ENCODE measurements around the gene SLC4A3.

DNA sequence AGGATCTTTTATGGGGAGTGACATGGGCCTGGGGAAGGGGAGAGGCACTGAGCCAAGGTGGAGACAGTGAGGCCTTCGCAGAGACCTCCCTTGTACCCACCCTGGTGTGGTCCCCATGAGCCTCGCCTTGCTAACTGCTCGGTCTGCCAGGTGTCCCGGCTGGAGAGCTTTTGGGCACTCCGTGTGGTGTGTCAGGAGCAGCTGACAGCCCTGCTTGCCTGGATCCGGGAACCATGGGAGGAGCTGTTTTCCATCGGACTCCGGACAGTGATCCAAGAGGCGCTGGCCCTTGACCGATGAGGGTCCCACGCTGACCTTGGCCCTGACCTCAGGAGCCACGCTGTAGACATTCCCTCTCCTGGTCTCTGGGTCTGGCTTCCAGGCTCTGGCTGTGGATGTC is 11.5 kb upstream of the SLC4A3 start:
- TF ChIP-seq GATA2 (IDR thresholded peaks at IDR 0.05; ENCODE audit: low read depth, low read length), result no peak
- no peak for TF ChIP-seq GATA3 (IDR thresholded peaks at IDR 0.05; ENCODE audit: low read depth, low read length)
